ENCODE data around the gene PLA2G2C.

- TF ChIP-seq CTCF (IDR thresholded peaks at IDR 0.05; ENCODE audit: low read depth, low read length, missing input control), result no peak
- TF ChIP-seq REST (IDR thresholded peaks at IDR 0.05), result no peak
- no peak for TF ChIP-seq RAD21 (IDR thresholded peaks at IDR 0.05)
- no peak for TF ChIP-seq ATF3 (IDR thresholded peaks at IDR 0.05)
- no peak for TF ChIP-seq MAX (IDR thresholded peaks at IDR 0.05)
- no peak for TF ChIP-seq SP1 (IDR thresholded peaks at IDR 0.05)
- TF ChIP-seq YY1 (IDR thresholded peaks at IDR 0.05), result no peak
- TF ChIP-seq GABPA (IDR thresholded peaks at IDR 0.05 in 1 of 2, conservative IDR thresholded peaks at IDR 0.05 in 1 of 2), result no peak
- no peak for TF ChIP-seq HNF4G (IDR thresholded peaks at IDR 0.05)
- no peak for TF ChIP-seq TAF1 (conservative IDR thresholded peaks at IDR 0.05)
Measured at GRCh38 chr1:20136249-20136648, 50.1 kb downstream of the PLA2G2C start.
